KMS-11 (cell line): ENCODE data around the gene SLC23A2.
"Not testable (repeated sequence)": the region's sequence is repeated elsewhere in the genome, so short reads cannot be mapped to it uniquely, and the experiment has no call there.

ENCODE experiments used
- H2AFZ ChIP-seq: fragments of 200-600 bp; sonication (generic); 2 replicates; pipeline ENCODE4 v1.6.1; 2016; ENCODE audit warnings: antibody characterized with exemption, mixed run types, low read depth
- H3K27ac ChIP-seq: fragments of 200-600 bp; sonication (generic); 2 replicates; pipeline ENCODE4 v1.6.1; 2016; ENCODE audit warnings: mild to moderate bottlenecking, mixed run types
- H3K27me3 ChIP-seq: fragments of 200-600 bp; sonication (generic); 2 replicates; pipeline ENCODE4 v1.6.1; 2017; ENCODE audit warnings: mild to moderate bottlenecking, low read depth, mixed run types, moderate library complexity; ENCODE audit not compliant: insufficient read depth
- H3K36me3 ChIP-seq: fragments of 200-600 bp; sonication (generic); 2 replicates; pipeline ENCODE4 v1.6.1; 2017; ENCODE audit warnings: mild to moderate bottlenecking, mixed run types; ENCODE audit not compliant: insufficient read depth
- H3K4me1 ChIP-seq: fragments of 200-600 bp; sonication (generic); 2 replicates; pipeline ENCODE4 v1.6.1; 2016; ENCODE audit warnings: mild to moderate bottlenecking, low read depth, mixed run types; ENCODE audit not compliant: poor library complexity, severe bottlenecking
- H3K4me2 ChIP-seq: fragments of 200-600 bp; sonication (generic); 2 replicates; pipeline ENCODE4 v1.7.0; 2016; ENCODE audit warnings: mild to moderate bottlenecking, mixed run types
- H3K4me3 ChIP-seq: fragments of 200-600 bp; sonication (generic); IDR thresholded peaks from 2 replicates; pipeline ENCODE4 v1.6.1; 2017; ENCODE audit warnings: low read depth, low read length, mixed read lengths; ENCODE audit not compliant: insufficient read depth
- H3K79me2 ChIP-seq: fragments of 200-600 bp; sonication (generic); 2 replicates; pipeline ENCODE4 v1.6.1; 2016; ENCODE audit warnings: low read depth, mixed run types; ENCODE audit not compliant: insufficient read depth
- H3K9ac ChIP-seq: fragments of 200-600 bp; sonication (generic); 2 replicates; pipeline ENCODE4 v1.6.1; 2016; ENCODE audit warnings: mild to moderate bottlenecking, mixed run types
- H4K20me1 ChIP-seq: fragments of 200-600 bp; sonication (generic); 2 replicates; pipeline ENCODE4 v1.6.1; 2016; ENCODE audit warnings: mild to moderate bottlenecking, mixed run types; ENCODE audit not compliant: insufficient read depth
- CTCF ChIP-seq: fragments of 200-600 bp; sonication (generic); conservative IDR thresholded peaks from 2 replicates; pipeline ENCODE4 v1.6.1; 2017; ENCODE audit warnings: low read depth, mild to moderate bottlenecking, antibody characterized with exemption, low read length, moderate library complexity, mixed read lengths

The SLC23A2 gene

GRCh38 chr20:4850960-4851359, 150.3 kb downstream of the SLC23A2 start:
- Histone ChIP-seq H3K4me1 (no peaks in the 10 kb centered on the region), H4K20me1 (no peaks in the 10 kb centered on the region), H3K4me2 (no peak overlapping the region), H3K79me2 (no peaks in the 10 kb centered on the region), H3K27me3 (no peaks in the 10 kb centered on the region), H3K36me3 (no peaks in the 10 kb centered on the region), H3K4me3 (no peak overlapping the region), H3K27ac (no peak overlapping the region), H2AFZ (no peak overlapping the region), H3K9ac (no peak overlapping the region)
- no peak for TF ChIP-seq CTCF

GRCh38 chr20:4848829-4849228, 152.5 kb downstream of the SLC23A2 start:
- not testable (repeated sequence) for H4K20me1 ChIP-seq, H3K4me1 ChIP-seq, H3K36me3 ChIP-seq, H3K27ac ChIP-seq, H3K9ac ChIP-seq, H2AFZ ChIP-seq, H3K4me2 ChIP-seq, H3K79me2 ChIP-seq, H3K27me3 ChIP-seq, H3K4me3 ChIP-seq

GRCh38 chr20:4848041-4848440, 153.3 kb downstream of the SLC23A2 start:
- Histone ChIP-seq H3K9ac (no peak overlapping the region), H3K27ac (no peak overlapping the region)

GRCh38 chr20:4846821-4847220, 154.5 kb downstream of the SLC23A2 start:
- no peak overlapping the region for H2AFZ ChIP-seq
- TF ChIP-seq CTCF = no peak
- no peaks in the 10 kb centered on the region for H3K36me3 ChIP-seq
- no peak overlapping the region for H3K9ac ChIP-seq
- no peaks in the 10 kb centered on the region for H4K20me1 ChIP-seq
- H3K27me3 ChIP-seq = no peaks in the 10 kb centered on the region
- no peaks in the 10 kb centered on the region for H3K4me1 ChIP-seq
- no peak overlapping the region for H3K4me3 ChIP-seq
- no peak overlapping the region for H3K27ac ChIP-seq
- no peak overlapping the region for H3K4me2 ChIP-seq
- H3K79me2 ChIP-seq = no peaks in the 10 kb centered on the region

More at GRCh38 chr20:4848041-4848440, 153.3 kb downstream of the SLC23A2 start:
- H3K4me2 ChIP-seq = no peak overlapping the region
- no peak overlapping the region for H3K4me3 ChIP-seq
- no peaks in the 10 kb centered on the region for H3K27me3 ChIP-seq
- no peak for TF ChIP-seq CTCF
- no peaks in the 10 kb centered on the region for H3K4me1 ChIP-seq
- no peaks in the 10 kb centered on the region for H3K79me2 ChIP-seq
- H3K36me3 ChIP-seq = no peaks in the 10 kb centered on the region
- no peaks in the 10 kb centered on the region for H4K20me1 ChIP-seq
- H2AFZ ChIP-seq = no peak overlapping the region

- Histone ChIP-seq H3K27me3 (no peaks in the 10 kb centered on the region), H3K4me2 (no peak overlapping the region), H3K36me3 (no peaks in the 10 kb centered on the region), H3K4me1 (no peaks in the 10 kb centered on the region), H3K79me2 (no peaks in the 10 kb centered on the region), H3K27ac (no peak overlapping the region), H3K4me3 (no peak overlapping the region), H3K9ac (no peak overlapping the region), H4K20me1 (no peaks in the 10 kb centered on the region), H2AFZ (no peak overlapping the region)
- no peak for TF ChIP-seq CTCF
These were observed 156.4 kb downstream of the SLC23A2 start for GRCh38 chr20:4844751-4845465.
